ENCODE results near the gene CPNE4.
"Not testable (repeated sequence)": the region's sequence is repeated elsewhere in the genome, so short reads cannot be mapped to it uniquely, and the experiment has no call there.

The CPNE4 gene

DNA sequence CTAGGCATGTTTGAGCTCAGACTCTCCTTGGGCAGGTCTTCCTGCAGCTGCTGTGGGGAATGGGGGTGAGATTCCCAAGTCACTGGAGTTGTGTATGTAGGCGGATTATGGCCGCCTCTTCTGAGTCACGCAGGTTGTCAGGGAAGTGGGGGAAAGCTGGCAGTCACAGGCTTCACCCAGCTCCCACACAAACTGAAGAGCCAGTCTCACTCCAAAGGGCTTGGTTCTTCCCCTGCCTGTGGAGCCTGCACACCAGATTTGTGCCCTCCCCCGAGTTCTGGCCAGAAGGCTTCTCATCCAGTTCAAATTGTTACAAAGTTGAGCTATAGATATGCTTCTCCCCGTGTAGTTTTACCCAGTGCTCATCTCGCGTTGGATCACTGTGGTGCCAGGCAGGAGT, 53.5 kb downstream of the CPNE4 start:
- in situ Hi-C loops (cut with HindIII; ENCODE audit: low pct_ligation_motif_present, low pct_unique_long_range_greater_than_20kb, low sequenced_read_pairs): no loop called here
- DNase-seq: no peak

DNA sequence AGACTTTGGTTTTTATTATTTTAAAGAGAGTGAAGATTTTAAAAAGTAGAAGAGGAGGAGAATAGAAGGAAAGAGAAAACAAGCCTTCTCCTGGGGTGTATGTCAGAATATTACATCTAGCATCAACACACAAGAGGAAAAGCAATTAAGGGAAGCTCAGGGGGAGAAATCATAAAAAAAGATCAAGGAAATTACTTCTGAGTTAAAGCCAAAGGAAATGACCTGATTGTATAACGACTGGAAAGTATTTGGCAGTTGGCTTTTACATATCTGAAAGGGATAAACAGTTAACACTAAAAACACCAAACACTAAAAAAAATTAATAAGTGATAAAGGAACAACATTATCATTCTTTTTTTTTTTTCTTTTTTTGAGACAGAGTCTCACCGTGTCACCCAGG, 58.4 kb downstream of the CPNE4 start:
- in situ Hi-C loops (cut with HindIII; ENCODE audit: low pct_ligation_motif_present, low pct_unique_long_range_greater_than_20kb, low sequenced_read_pairs): no loop called here
- DNase-seq: no peak

DNA sequence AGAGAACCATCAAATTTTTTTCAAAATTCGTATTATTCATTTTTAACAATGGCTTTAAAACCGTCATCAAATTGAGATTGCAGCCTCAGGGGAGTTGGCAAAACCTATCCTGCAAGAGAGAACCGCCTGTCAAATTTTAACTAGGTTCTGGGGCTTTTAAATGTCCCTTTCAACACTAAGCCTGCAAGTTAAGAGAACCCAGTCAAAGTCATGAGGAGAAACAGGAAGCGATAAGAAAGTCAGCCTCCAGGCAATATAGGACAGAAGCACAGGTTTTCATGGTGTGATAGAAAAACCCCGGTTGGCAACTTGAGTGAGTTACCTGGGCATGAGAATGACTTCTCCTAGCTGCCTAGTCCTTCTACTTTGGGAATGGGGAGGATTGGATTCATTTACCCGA, 59.8 kb downstream of the CPNE4 start:
- DNase-seq: no peak
- in situ Hi-C loops (cut with HindIII; ENCODE audit: low pct_ligation_motif_present, low pct_unique_long_range_greater_than_20kb, low sequenced_read_pairs): no loop called here

DNA sequence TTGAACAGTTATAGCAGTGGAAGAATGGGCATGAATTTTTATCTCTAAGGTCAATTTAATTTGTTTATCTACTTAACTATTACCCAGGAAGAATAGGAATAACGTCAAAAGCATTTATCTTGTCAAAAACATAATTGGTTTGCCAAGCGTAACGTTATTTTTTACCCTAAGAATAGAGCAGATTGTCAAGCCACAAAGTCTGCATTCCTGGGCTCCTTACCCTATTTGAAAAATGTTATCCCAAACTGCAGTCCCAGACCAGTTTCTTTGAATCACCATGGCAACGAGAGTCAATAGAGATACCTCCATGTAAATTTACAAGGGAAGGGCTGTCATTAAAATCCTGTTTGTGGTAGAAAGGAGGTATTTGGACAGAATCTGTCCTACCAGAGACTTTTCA, 61.1 kb downstream of the CPNE4 start:
- DNase-seq: no peak
- in situ Hi-C loops (cut with HindIII; ENCODE audit: low pct_ligation_motif_present, low pct_unique_long_range_greater_than_20kb, low sequenced_read_pairs): no loop called here

DNA sequence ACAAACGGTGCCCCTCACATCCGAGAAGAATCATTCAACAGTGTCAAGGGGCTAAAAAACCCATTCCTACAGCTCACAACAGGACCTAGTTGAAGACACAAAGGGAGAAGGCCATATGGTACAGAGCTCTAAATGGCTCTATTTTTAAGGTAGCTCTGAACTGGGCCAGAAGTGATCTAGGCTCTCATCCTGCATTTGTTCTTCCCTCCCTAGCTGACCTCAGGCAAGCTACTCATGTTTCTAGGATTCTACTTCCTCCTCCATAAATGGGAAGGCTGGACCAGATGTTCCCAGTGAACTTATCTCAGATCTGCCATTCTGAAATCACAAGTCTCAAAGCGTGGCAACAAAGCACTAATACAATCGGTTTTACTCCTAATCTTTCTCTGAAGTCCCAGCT, 62.3 kb downstream of the CPNE4 start:
- DNase-seq: no peak
- in situ Hi-C loops (cut with HindIII; ENCODE audit: low pct_ligation_motif_present, low pct_unique_long_range_greater_than_20kb, low sequenced_read_pairs): no loop called here

DNA sequence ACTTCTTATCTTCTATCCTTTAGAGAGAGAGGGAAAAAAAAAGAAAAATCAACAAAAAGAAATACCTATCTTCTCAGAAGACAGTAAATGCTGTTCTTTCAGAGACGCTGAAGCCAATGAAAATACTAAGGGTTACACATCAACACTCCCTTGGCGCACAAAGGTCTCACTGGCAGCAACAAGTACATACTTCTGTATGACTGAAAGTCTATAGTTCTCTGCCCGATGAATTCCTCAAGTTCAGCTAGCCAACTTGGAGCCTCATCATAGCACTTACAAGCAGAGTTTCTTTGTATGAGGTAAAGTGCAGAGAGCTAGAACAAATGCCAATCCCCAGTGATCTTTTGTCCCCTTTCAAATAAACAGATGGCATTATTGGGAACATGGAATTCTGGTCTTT, 62.7 kb downstream of the CPNE4 start:
- DNase-seq: no peak
- in situ Hi-C loops (cut with HindIII; ENCODE audit: low pct_ligation_motif_present, low pct_unique_long_range_greater_than_20kb, low sequenced_read_pairs): no loop called here

DNA sequence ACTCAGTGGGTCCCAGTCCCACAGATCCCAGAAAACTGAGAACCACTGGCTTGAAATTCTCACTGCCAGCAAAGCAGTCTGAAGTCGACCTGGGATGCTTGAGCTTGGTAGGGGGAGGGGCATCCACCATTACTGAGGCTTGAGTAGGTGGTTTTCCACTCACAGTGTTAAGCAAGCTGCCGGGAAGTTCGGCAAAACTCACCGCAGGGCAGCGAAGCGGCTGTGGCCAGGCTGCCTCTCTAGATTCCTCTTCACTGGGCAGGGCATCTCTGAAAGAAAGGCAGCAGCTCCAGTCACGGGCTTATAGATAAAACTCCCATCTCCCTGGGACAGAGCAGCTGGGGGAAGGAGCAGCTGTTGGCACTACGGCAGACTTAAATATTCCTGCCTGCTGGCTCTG, 71.4 kb downstream of the CPNE4 start:
- in situ Hi-C loops (cut with HindIII; ENCODE audit: low pct_ligation_motif_present, low pct_unique_long_range_greater_than_20kb, low sequenced_read_pairs); DNase-seq: not testable (repeated sequence)

DNA sequence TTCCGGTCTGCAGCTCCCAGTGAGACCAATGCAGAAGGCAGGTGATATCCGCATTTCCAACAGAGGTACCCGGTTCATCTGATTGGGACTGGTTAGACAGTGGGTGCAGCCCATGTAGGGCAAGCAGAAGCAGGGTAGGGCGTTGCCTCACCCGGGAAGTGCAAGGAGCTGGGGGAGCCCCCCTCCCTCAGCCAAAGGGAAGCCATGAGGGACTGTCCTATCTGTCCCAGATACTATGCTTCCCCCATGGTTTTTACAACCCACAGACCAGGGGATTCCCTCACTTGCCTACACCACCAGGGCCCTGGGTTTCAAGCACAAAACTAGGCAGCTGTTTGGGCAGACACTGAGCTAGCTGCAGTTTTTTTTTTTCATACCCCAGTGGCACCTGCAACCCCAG, 71.8 kb downstream of the CPNE4 start:
- in situ Hi-C loops (cut with HindIII; ENCODE audit: low pct_ligation_motif_present, low pct_unique_long_range_greater_than_20kb, low sequenced_read_pairs): no loop called here
- DNase-seq: no peak

DNA sequence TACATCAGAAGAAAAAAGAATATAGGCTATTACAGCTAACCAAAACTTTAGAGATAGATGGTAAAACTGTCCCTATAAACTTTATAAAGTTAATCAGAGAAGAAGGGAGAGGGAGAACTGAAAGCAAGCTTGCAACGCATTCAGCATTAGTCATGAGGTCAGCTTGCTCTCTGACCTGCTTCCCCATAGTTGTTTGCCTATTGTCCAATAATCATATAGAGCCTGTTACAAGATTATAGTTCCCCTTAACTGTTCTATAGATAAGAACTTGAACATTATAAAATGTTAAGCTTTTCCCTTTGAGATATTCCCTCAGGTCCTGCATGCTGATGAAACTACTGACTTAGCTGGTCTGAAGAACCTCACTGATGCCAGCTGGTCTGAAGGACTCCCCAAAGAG, 74.5 kb downstream of the CPNE4 start:
- DNase-seq: no peak
- in situ Hi-C loops (cut with HindIII; ENCODE audit: low pct_ligation_motif_present, low pct_unique_long_range_greater_than_20kb, low sequenced_read_pairs): no loop called here

DNA sequence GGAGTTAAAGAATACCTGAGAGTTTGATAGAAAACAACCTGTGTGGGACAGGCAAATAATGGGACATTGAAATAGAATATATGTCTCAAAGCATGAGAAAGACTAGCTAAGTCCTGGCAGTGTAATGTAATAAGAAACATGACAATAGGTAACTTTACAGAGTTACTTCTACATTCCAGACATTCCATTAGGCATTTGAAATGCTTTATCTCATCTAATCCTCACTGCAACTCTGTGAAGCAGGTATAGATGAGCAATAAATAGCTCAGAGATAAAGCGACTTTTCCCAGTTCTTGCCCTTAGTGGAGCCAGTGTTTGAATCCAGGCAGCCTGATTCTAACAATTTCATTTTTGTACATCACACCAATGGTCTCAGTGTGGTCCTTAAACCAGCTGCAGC, 76.8 kb downstream of the CPNE4 start:
- in situ Hi-C loops (cut with HindIII; ENCODE audit: low pct_ligation_motif_present, low pct_unique_long_range_greater_than_20kb, low sequenced_read_pairs): no loop called here
- no peak for DNase-seq

DNA sequence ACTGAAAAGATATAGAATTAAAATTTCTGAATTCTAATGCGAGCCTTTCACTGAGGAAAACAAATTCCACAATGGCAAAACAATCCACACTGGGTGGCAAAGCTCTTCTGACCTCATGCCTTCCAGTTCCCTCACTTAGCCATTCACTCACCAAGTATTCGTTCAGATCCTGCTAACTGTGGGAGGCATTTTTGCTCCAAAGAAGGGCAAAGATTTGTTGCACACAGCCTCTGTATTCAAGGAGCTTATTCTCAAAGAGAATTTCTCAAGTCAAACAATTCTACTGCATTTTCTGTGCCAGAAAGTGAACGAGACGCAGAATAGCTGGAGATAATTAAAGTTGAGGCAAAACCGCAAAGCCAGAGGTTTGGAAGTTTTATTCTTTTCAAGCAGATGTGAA, 77.3 kb downstream of the CPNE4 start:
- DNase-seq: no peak
- in situ Hi-C loops (cut with HindIII; ENCODE audit: low pct_ligation_motif_present, low pct_unique_long_range_greater_than_20kb, low sequenced_read_pairs): no loop called here

DNA sequence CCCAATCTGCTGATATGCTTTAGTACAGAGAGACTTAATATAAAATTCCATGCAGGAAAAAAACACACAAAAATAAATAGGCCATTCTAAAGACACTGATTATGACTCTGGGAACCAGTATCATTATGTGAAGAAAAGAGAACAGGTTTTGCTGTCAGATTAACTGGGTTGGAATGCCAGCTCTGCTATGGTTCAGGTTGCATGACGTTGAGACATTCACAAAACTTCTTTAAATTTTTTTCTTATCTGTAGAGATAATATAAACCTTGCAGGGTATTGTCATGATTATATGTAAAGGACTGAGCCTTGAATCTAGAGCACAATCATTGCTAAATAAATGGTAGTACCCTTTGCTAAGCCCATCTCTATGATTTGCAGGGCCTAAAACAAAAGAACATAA, 86.0 kb downstream of the CPNE4 start:
- in situ Hi-C loops (cut with HindIII; ENCODE audit: low pct_ligation_motif_present, low pct_unique_long_range_greater_than_20kb, low sequenced_read_pairs): no loop called here
- DNase-seq: no peak

DNA sequence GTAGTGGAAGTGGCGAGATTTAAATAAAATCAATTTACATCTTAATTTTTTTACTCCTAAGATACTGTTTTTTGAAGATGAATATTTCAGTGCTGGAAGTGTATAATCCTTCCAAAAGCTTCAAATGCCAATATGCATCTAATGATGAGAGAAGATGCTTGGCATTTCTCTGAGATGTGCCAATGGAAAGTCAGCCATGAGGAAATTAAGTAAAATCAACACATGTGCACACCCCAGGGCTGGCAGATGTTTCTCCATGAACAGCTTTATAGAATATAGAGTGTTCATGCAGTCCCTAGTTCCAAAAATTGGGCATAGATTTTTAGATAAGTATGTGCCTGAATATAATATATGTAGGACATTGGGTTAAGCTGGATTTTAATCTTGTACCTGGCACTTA, 90.1 kb downstream of the CPNE4 start:
- no peak for DNase-seq
- in situ Hi-C loops (cut with HindIII; ENCODE audit: low pct_ligation_motif_present, low pct_unique_long_range_greater_than_20kb, low sequenced_read_pairs): no loop called here

DNA sequence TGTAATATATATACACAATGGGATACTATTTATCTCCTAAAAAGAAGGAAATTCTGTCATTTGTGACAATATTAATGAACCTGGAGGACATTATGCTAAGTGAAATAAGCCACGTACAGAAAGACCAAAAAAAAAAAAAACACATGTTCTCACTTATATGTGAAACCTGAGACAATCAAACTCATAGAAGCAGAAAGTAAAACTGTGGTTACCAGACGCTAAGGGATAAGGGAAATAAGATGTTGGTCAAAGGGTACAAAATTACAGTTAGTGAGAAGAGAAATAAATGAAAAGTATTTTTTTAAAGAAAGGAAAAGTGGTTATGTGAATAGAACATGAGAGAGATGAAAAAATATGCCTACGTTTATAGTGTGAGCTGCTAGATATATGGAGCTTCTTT, 101.1 kb downstream of the CPNE4 start:
- in situ Hi-C loops (cut with HindIII; ENCODE audit: low pct_ligation_motif_present, low pct_unique_long_range_greater_than_20kb, low sequenced_read_pairs): no loop called here
- DNase-seq: no peak

DNA sequence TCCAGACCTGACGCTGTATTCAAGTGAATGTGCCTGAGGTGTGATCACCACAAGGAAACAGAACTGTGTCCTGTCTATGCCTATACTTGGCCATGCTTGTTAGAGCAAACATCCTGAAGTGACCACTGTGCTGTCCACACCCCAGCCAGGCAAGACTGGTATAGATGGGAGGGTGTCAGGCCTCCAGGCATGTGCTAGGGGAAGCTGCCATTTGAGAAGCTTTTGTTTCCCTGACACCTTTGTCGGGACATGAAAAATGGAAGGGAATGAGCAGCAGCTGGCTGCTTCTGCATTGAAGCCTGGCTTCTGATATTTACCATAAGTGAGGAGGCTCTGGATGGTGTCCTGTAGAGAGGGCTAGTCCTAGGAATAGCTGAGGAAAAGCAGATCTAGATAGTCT, 106.2 kb downstream of the CPNE4 start:
- in situ Hi-C loops (cut with HindIII; ENCODE audit: low pct_ligation_motif_present, low pct_unique_long_range_greater_than_20kb, low sequenced_read_pairs): no loop called here
- DNase-seq: no peak

DNA sequence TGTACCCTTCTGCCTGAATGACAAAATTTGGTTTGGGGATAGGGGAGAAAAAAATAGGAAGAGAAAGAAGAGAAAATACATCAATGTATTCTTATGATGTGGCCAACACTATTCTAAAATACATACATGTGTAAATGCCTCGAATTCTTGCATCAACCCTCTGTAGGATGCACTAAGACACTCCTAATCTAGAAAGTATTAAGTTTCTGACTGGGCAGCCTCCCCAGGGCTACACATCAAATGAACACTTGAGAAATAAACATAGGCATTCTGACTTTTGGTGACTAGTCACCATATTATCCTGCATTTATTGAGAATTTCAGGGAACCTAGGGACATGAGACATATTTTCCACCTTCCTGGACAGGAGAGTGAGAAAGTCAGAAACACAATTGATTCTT, 109.2 kb downstream of the CPNE4 start:
- no peak for DNase-seq
- in situ Hi-C loops (cut with HindIII; ENCODE audit: low pct_ligation_motif_present, low pct_unique_long_range_greater_than_20kb, low sequenced_read_pairs): no loop called here

DNA sequence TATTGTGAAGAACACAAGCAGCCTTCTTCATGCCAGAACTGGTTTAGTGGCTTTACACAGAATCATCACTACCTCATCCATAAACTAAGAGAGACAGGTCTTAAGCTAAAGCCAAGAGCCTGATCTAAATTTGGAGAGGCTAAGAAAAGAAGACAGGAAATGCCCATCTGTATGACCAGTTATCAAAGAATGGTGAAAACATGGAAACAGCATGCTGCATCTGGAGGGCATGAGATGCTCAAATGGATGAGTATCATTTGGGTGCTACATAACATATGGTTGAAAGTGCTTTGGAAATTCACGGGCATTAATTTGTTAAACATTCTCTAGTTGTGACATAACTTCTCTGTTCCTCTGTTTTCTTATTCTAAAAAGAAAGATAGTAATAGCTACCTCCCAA, 112.5 kb downstream of the CPNE4 start:
- no peak for DNase-seq
- in situ Hi-C loops (cut with HindIII; ENCODE audit: low pct_ligation_motif_present, low pct_unique_long_range_greater_than_20kb, low sequenced_read_pairs): no loop called here

DNA sequence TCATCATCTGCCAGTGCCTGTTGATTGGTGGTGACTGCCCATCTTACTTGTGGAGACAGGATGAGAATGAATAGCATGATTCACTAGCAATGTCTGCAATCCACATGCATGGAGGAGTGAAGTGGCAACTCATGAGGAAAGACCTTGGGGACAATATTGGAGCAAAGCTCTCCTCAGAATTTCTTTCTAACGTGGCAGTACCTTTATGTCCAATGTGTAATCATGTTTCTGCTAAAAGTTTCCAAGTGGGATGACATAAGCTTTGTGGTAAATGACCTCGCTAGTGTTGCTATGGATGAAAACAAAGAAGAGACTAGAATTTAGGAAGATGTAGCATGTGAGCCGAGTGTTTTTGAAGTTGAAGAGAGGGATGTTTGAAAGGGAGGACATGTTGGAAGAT, 117.8 kb downstream of the CPNE4 start:
- no peak for DNase-seq
- in situ Hi-C loops (cut with HindIII; ENCODE audit: low pct_ligation_motif_present, low pct_unique_long_range_greater_than_20kb, low sequenced_read_pairs): no loop called here

DNA sequence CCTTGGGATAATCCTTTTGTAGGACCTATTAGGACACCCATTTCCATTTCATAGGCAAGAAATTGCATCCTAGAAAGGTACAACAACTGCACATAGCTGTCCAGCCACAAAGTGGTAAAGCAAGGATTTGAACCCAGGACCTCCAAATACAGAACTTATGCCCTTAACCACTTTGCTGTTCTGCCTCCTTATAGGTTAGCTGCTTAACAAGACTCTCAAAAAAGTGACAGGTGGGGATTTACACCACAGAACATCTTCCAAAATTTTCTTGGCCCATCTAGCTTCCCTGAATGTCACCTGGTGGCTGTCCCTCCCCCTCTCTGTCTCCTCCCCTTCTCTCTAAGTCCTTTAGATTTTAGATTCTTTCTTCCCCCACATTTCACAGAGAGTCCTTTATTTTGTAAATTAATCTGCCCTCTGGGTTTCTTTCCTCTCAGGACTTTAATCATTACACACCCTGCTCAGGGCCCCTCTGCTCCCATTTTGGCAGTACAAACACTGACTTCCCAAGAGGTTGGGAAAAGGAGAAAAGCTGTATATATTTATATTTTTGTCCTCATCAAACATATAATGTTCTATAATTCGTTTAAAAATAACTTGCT, 120.6 kb downstream of the CPNE4 start:
- in situ Hi-C loops (cut with HindIII; ENCODE audit: low pct_ligation_motif_present, low pct_unique_long_range_greater_than_20kb, low sequenced_read_pairs): no loop called here
- DNase-seq: no peak

DNA sequence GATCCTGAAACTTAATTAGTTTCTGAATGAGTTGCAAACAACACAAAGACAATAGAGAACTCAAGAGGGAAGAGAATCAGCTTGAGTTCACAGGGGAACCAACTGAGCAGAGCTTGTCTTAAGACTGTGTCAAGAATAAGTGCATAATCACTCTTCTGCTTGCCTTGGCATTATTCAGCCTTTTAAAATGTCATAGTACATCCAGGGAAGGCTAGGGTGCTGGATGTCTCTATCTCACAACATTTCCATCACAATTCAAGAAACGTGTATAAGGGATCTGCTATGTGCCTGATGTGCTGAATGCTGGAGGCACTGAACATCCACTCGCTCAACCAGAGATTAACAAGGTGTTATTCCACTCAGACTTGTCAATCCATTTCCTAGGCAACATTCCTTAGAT, 122.6 kb downstream of the CPNE4 start:
- DNase-seq: no peak
- in situ Hi-C loops (cut with HindIII; ENCODE audit: low pct_ligation_motif_present, low pct_unique_long_range_greater_than_20kb, low sequenced_read_pairs): no loop called here

DNA sequence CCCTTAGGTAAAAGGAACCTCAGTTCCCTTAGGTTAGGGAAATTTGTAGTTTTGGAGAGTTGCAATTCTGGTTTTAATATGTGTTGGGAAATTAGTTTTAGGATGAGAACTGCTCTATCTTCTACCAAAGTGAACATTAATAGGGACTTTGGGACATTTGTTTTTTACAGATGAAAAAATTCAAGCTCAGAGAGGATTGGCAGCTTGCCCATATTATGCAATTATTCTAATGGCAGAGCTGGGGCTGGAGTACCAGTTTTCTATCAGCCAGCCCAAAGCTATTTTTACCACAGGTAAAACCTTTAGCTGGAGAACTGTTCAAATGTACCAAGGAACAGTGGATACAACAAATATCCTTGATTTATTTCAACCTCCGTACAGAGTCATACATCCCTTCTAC, 127.0 kb downstream of the CPNE4 start:
- no peak for DNase-seq
- in situ Hi-C loops (cut with HindIII; ENCODE audit: low pct_ligation_motif_present, low pct_unique_long_range_greater_than_20kb, low sequenced_read_pairs): no loop called here
